ENCODE measurements around the gene DTNBP1. TPM values are rescaled to one million over a fixed set of nuclear protein-coding genes. Genes with fewer than 3 reads are reported as not detected.
"Not testable (repeated sequence)": the region's sequence is repeated elsewhere in the genome, so short reads cannot be mapped to it uniquely, and the experiment has no call there.

DTNBP1 gene
- total RNA-seq, 1 donor from 2014 or later, result 20.8 TPM

DNA sequence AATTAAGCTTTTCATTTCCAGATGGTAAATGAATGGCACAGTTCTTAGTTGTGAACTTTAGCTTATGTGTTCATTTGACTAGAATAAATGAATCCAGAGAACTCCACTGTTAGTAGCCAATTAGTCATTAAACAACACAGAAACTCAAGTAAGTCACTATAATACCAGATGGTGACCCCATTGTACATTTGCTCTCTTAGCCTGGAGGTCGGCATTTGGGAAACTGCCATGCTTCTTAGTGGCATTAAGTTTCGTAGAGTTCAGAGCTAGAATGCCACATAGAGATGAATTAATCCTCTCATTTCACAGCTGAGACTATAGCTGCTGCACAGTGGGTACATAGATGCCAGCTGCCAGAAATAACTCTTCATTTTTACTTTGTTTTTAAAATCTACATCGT, 10.8 kb upstream of the DTNBP1 start:
- intact Hi-C loops (cut with DNase I), result no loop called here
- ATAC-seq (ENCODE audit: poor library complexity), result no peak
- no peak for DNase-seq

DNA sequence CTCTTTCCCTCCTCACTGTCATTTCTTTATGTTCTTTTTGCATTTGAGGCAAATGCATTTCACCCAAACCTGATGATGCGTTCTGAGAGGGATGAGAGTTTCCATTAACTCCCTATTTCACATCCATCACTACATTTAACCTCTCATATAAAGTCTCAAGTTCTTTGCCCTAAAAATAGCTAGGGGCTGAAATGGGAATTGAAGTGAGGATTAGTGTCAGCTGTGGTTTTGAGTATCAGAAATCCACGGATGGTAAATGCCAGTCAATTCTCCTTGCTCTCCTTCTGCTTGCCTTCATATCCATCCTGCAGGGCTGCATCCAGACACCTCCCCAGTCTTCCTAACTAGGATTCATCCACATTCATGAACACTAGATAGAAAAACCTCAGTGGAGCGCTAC, 10.0 kb upstream of the DTNBP1 start:
- ATAC-seq (ENCODE audit: poor library complexity) (no peak), DNase-seq (no peak)
- intact Hi-C loops (cut with DNase I), result no loop called here

DNA sequence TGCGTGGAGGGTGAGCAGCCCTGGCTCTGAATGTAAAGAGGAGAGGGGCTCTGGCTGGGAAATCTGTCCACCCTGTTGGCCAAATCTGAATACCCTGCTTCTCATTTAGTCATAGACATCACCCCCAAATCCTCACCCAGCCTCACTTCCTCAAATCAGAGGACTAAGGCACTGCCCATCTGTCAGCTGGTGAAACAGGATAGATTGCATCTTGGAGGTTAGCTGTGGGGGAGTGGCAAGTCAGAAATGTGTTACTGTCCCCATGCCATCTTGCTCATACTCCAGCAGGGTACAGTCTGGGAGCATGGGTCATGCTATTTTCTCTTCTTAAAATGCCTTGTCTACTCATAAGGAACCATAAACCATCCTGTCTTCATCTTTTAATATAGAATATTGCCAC, 9.5 kb upstream of the DTNBP1 start:
- intact Hi-C loops (cut with DNase I), result no loop called here
- DNase-seq, result no peak
- no peak for ATAC-seq (ENCODE audit: poor library complexity)

DNA sequence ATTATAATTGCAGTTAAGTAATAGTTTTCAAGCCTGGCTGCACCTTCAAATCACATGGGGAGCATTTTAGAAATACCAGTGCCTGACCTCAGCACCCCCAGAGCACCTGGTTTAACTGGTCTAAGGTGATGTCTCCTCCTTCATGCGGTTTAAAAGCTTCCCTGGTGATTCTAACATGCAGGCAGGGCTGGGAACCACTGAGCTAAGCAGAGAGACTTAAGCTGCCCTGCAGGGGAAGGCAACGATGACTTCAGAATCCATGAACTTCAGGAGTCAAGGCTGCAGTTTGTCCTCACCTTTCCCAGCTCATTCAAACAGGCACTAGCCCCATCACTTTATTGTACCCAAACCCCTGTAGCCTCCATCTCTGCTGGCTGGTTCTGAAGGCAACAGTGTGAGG, 6.1 kb upstream of the DTNBP1 start:
- ATAC-seq (ENCODE audit: poor library complexity) (no peak), DNase-seq (no peak)
- intact Hi-C loops (cut with DNase I), result no loop called here

DNA sequence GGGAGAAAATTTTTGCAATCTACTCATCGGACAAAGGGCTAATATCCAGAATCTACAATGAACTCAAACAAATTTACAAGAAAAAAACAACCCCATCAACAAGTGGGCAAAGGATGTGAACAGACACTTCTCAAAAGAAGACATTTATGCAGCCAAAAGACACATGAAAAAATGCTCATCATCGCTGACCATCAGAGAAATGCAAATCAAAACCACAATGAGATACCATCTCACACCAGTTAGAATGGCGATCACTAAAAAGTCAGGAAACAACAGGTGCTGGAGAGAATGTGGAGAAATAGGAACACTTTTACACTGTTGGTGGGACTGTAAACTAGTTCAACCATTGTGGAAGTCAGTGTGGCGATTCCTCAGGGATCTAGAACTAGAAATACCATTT, 4.1 kb upstream of the DTNBP1 start:
- ATAC-seq (ENCODE audit: poor library complexity); intact Hi-C loops (cut with DNase I); DNase-seq: not testable (repeated sequence)

DNA sequence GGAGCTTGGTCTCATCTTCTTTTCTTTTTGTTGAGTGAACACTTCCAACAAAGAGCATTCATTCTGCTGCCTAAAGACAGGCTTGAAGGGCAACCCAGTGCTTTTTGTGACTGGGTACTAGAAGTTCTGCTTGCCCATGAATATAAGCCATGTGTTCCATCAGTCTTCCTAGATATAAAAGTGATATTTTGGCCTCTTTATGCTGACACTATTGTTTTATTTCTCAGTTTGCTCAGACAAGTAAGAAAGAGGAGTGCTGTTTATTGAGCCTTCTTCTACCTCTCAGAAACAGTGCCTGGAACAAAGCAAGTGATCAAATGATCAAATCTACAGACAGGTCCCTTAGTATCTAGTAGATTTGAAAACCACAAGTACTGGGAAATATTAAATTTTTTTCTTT, 2.4 kb upstream of the DTNBP1 start:
- ATAC-seq (ENCODE audit: poor library complexity), result no peak
- intact Hi-C loops (cut with DNase I), result no loop called here
- DNase-seq, result no peak

DNA sequence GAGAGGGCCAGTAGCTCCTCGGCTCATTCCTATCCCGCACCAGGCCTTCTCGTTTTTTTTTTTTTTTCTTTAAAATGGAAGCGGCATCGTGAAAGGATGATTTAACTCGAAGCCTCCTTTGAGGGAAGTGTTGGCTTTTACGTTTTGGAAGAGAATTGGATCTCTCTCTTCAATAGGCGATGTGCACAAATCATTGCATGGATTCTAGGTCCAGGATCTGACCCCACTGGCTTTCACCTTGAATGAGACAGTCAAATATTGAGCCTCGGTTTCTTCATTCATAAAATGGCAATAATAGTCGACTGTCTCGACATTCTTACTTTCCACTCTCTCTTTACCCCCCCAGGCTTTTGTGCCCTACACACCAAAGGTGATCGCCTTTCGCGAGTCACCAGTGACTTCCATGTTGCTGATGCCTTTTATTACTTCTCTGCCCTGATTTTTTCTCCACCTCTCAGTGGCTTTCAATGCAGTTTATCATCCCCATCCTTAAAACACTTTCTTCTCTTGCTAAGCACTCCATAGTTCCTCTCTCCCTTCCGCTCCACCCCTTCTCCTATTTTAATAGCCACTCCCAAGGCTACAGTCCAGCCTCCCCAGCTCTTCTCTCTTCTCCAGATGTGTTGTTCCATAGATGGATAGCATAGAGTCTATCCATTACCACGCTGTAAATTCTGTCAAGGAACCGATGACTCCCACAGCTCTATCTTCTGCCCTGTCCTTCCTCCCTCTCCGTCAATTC, 473 bp upstream of the DTNBP1 start:
- no peak for ATAC-seq (ENCODE audit: poor library complexity)
- DNase-seq, result no peak
- intact Hi-C loops (cut with DNase I), result no loop called here

DNA sequence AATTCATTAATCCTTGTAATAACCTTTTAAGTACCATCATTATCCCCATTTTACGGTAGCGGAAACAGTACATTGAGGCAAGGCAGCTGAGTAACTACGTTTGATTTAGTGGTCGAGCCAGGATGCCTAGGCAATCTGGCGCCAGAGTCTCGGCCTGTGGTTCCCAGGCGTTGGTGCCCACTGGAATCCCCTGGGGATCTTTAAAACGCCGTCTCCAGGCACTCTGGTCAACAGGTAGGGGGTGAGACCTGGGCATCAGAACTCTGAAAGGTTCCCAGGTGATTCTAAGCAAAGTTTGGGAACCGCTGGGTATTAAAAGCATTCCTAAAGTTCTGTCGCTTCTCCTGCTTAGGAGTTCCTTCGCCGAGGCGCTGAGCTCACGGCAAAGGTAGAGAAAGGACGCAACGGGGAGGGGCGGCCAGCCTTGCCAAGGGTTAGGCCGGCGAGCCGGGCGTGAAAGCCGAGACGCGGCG, 939 bp downstream of the DTNBP1 start:
- DNase-seq (no peak), ATAC-seq (ENCODE audit: poor library complexity) (no peak)
- intact Hi-C loops (cut with DNase I), result no loop called here

DNA sequence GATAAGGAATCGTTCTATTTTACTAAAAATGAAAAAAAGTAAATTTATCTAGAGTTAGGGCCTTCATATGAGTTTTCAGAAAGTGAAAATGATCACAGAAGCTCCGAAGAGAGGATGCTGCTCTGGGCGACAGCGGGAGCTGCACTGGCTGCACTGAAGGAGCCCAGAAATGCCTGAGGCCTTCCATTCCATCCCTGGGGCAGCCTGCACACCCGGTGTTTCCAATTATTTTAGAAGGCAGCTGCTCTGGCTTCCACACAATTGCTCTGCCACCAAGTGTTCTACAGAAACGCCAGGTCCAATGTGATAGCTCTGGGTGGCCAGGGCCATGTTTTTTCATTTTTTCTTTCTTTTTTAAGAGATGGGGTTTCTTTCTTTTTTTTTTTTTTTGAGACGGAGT, 3.6 kb downstream of the DTNBP1 start:
- DNase-seq, result no peak
- intact Hi-C loops (cut with DNase I), result no loop called here
- no peak for ATAC-seq (ENCODE audit: poor library complexity)

DNA sequence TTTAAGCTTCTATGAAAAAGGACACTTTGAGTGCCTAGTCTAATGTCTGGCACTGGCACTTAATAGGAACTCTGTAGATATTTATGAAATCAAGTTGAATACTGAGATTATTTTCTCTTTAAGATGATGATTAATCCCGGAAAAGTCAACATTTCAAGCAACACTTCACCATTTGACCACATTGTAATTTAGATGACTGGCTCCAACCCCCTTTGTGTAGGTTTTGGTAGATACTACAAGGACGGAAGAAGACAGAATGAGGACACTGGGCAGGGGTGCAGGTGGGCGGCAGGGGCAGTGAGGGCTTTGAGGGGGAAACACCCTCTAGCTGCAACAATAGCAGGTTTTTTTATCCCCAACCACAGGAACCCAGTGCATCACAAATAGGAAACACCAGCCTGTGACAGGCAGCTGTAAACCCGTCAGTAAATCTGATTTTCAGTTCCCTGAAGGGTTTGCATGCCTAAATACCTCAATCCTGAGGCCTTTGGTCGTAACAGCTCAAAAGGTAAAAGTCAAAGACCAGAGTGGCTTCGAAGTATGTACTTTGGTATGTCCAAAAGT, 4.6 kb downstream of the DTNBP1 start:
- ATAC-seq (ENCODE audit: poor library complexity) (no peak), DNase-seq (no peak)

DNA sequence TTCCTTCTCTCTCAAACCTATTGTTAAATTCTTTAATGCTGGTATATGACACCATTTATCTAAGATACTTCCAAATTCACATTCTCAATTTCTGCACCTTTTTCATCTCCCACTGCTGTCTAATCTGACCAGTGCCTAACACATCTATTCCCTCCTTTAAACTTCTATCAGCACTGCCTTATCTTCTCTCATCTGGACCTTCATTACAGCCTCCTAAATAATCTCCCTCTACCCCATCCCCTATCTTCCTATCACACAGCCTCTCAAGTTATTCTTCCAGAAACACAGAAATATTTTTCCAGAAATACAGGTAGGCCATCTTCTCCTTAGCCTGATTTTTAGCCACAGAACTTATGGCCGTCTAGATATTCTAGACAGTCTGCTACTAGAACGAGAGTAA, 5.5 kb downstream of the DTNBP1 start:
- ATAC-seq (ENCODE audit: poor library complexity), result no peak
- intact Hi-C loops (cut with DNase I), result no loop called here

More for the DNA sequence above, 4.6 kb downstream of the DTNBP1 start:
- intact Hi-C loops (cut with DNase I), result no loop called here

DNA sequence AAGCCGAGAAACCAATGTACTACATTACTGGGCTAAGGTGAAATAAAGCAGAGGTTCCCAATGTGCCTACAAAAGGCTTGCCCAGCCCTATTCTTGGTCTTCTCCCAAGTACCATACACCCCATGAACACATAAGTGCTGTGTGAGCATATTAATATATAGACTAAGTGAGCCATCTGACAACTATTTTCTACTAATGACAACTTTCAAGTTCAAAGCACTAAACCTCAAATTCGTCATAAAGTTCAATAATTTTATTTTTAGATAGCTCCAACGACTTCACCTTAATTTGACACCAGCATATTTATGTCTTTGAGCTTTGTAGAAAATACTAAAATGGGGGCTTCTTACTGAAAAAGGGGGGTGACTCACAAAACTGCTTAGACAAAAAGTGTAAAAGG, 6.7 kb downstream of the DTNBP1 start:
- intact Hi-C loops (cut with DNase I), result no loop called here
- DNase-seq, result no peak
- no peak for ATAC-seq (ENCODE audit: poor library complexity)

More for the DNA sequence above, 5.5 kb downstream of the DTNBP1 start:
- no peak for DNase-seq

DNA sequence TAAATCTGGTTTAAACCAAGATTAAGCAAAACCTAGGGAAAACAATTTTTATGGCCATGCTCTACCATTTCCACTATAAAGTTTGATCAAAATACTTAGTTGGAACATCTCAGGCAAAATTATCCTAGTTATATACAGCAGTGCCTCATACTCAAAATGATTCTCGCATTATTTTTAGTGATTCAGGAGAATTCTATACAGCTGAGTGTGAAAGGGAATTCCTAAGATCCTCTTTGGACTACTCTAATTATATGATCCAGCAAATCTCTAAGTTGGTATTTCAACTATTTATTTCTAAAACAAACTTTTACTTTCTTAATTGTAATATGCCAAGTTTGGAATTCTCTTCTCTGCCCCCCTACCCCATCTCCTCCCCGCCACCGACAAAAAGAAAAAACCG, 8.6 kb downstream of the DTNBP1 start:
- no peak for ATAC-seq (ENCODE audit: poor library complexity)

DNA sequence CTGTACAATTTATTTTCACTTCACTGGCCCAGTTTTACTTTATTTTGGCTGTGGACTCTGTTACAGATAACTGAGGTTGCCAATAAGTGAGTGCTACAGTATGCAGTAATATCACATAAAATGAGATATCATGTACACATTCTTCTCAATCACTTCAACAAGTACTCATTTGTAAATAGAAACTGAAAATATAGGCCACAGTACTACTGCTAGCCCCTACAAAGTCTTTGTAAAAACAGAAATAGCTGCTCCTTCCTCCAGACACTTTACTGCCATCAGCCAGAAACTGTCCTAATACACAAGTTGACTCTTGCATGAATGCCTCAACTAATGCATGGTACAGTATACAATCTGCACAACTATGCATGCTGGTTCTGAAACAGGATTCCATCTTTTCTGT, 9.2 kb downstream of the DTNBP1 start:
- DNase-seq, result no peak
- ATAC-seq (ENCODE audit: poor library complexity), result peak; percentile 58
- intact Hi-C loops (cut with DNase I), result no loop called here

More for the DNA sequence above, 8.6 kb downstream of the DTNBP1 start:
- intact Hi-C loops (cut with DNase I), result no loop called here
- DNase-seq, result no peak

DNA sequence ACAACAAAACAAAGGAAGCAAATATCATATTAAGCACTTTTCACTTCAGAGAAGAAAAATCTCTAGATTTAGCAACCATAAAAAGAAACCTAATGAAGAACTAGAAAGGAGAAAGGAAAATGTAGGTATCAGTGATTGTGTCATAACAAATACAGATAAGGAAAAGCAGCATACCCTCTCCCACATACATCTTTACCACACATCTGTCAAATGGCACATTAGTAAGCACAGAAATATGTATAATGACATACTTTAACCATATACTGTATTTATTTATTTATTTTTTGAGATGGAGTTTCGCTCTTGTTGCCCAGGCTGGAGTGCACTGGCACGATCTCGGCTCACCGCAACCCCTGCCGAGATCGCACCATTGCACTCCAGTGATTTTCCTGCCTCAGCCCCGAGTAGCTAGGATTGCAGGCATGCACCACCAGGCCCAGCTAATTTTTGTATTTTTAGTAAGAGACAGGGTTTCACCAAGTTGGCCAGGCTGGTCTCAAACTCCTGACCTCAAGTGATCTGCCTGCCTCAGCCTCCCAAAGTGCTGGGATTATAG, 12.7 kb downstream of the DTNBP1 start:
- intact Hi-C loops (cut with DNase I); DNase-seq; ATAC-seq (ENCODE audit: poor library complexity): not testable (repeated sequence)

DNA sequence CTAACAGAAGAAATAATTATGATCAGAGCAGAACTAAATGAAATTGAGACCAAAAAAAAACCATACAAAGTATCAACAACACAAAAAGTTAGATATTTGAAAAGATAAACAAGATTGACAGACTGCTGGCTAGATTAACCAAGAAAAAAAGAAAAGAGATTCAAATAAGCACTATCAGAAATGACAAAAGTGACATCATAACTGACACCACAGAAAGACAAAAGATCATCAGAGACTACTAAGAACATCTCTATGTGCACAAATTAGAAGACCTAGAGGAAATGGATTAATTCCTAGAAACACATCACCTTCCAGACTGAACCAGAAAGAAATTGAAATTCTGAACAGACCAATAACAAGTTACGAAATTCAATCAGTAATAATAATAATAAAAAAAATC, 17.9 kb downstream of the DTNBP1 start:
- ATAC-seq (ENCODE audit: poor library complexity) (no peak), DNase-seq (no peak)
- intact Hi-C loops (cut with DNase I), result no loop called here

DNA sequence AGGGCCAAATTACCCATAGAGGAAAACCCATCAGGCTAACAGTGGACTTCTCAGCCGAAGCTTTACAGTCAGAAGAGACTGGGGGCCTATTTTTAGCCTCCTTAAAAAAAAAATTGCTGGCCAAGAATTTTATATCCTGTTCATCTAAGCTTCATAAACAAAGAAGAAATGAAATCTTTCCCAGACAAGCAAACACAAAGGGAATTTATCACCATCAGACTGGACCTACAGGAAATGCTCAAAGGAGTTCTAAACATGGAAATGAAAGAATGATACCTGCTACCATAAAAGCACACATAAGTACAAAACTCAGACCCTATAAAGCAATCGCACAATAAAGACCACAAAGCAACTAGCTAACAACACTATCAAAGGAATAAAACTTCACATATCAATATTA, 19.3 kb downstream of the DTNBP1 start:
- DNase-seq, result no peak
- intact Hi-C loops (cut with DNase I), result no loop called here
- ATAC-seq (ENCODE audit: poor library complexity), result no peak

DNA sequence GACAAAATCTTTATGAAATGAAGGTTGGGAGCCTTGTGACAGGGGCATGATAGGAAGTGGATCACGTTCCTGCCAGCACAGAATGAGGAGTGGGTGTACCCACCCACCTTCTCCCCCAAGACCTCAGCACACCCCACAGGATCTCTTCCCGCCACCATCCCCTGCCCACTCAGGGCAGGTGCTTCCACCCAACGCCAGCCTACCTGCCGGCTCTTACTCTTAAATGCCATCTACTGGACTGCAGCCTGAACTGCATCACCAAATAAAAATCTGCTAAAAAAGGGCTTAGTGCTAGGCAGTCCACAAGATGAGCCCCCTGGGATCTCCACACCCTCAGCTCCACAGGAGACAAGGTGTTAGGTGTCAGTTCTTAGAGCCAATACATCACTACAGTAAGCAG, 20.6 kb downstream of the DTNBP1 start:
- intact Hi-C loops (cut with DNase I), result no loop called here
- DNase-seq (no peak), ATAC-seq (ENCODE audit: poor library complexity) (no peak)

DNA sequence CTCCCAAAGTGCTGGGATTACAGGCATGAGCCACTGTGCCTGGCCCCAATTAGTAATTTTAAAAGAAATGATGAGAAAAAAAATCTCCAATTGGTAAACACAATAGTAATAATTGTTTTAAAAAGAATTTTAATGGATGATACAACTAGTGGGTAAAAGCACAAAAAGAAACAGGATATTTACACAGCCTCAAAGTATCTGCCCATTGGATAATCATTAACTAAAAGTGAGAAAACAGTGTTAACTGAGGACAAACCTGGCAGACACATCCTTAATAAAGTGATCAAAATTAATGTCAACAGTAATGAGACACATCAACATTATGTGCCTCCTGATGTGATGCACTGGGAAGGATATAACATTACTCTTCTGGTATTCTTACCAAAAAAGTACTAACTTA, 24.5 kb downstream of the DTNBP1 start:
- no peak for ATAC-seq (ENCODE audit: poor library complexity)
- intact Hi-C loops (cut with DNase I), result no loop called here
- no peak for DNase-seq

DNA sequence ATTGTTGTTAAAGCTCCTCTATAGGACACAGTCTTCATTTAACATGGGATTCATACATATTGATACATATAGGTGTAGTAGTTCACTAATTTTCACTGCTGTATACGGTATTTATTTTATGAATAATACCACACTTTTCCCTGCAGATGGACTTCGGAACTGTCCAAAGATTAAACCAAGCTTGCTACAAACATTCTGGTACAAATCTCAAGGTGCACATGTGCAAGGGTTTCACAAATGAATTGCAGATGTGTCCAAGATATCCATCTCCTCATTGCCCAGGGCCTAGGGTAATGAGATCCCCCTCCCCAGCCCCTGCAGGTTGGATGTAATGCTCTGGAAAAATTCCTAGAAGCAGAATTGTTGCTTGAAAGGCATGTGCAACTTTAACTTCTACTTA, 31.4 kb downstream of the DTNBP1 start:
- intact Hi-C loops (cut with DNase I), result no loop called here
- DNase-seq (no peak), ATAC-seq (ENCODE audit: poor library complexity) (no peak)
